ENCODE results near the gene CLRN3.

The CLRN3 gene

DNA sequence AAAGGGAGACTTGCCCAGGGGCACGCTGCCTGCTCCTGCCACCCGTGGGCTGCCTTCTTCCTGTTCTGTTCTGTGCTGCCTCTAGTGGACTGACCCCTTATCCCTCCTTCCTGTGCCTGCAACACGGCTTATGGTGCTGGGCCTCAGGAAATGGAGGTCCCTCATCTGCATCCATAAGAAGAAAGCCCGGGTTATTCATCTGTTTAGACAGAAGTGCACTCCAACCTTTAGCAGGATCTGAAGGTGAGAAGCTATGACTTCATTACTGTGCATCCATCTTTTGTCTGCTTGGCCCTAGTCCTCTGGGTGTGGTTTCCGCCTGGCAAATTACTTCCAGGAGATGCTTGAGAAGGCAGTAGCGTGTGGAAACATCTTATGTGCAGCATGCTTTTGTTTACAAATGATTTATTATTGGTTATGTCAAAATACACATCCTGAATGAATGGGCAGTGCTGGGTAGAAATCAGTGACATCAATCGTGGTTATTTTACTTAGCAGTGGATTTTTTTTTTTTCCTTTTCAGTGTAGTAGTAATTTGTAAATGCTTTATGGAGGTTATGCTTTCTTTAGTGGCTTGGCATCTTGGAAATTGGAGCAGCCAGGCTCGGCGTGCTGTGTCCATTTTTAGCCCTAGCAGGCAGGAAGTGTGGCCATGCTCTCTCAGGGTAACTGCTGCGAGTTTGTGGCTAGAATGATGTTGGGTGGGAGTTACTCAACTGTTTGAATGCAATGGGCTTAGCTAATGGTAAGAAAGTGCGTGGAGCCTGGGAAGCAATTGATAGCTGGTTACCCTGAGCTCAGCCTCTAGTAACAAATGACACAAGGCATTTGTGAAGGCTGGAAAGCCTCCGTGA is 26.9 kb upstream of the CLRN3 start:
- TF ChIP-seq EZH2phosphoT487 (conservative IDR thresholded peaks at IDR 0.05; ENCODE audit: low read length): no peak
- TF ChIP-seq, protein P1, sequence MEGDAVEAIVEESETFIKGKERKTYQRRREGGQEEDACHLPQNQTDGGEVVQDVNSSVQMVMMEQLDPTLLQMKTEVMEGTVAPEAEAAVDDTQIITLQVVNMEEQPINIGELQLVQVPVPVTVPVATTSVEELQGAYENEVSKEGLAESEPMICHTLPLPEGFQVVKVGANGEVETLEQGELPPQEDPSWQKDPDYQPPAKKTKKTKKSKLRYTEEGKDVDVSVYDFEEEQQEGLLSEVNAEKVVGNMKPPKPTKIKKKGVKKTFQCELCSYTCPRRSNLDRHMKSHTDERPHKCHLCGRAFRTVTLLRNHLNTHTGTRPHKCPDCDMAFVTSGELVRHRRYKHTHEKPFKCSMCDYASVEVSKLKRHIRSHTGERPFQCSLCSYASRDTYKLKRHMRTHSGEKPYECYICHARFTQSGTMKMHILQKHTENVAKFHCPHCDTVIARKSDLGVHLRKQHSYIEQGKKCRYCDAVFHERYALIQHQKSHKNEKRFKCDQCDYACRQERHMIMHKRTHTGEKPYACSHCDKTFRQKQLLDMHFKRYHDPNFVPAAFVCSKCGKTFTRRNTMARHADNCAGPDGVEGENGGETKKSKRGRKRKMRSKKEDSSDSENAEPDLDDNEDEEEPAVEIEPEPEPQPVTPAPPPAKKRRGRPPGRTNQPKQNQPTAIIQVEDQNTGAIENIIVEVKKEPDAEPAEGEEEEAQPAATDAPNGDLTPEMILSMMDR (IDR thresholded peaks at IDR 0.05; ENCODE audit: insufficient read depth, low read length, poor library complexity, severe bottlenecking): no peak
- H4K20me1 ChIP-seq (ENCODE audit: low read depth, low read length): no peaks in the 10 kb centered on the region
- no peak overlapping the region for H3K27ac ChIP-seq (ENCODE audit: low read depth, low read length)
- H3K4me2 ChIP-seq (ENCODE audit: low read depth, low read length, poor library complexity, severe bottlenecking): no peak overlapping the region
- no peaks in the 10 kb centered on the region for H3F3A ChIP-seq (ENCODE audit: insufficient read depth)
- no peaks in the 10 kb centered on the region for H3K27me3 ChIP-seq (ENCODE audit: low read length)
- H3K36me3 ChIP-seq (ENCODE audit: low read length): no peaks in the 10 kb centered on the region
- no peak overlapping the region for H3K9ac ChIP-seq (ENCODE audit: low read length)
- H3K9me2 ChIP-seq (replicated peaks; ENCODE audit: insufficient read depth, low read length): no peaks in the 10 kb centered on the region
- no peaks in the 10 kb centered on the region for H3K9me3 ChIP-seq (ENCODE audit: insufficient read depth, low read length)
- H2AFZ ChIP-seq (ENCODE audit: low read depth, low read length, severe bottlenecking): no peak overlapping the region
- no peaks in the 10 kb centered on the region for H3K79me2 ChIP-seq (ENCODE audit: insufficient read depth, low read length)
- no peak overlapping the region for H3K4me3 ChIP-seq (ENCODE audit: insufficient read depth, low read length, poor library complexity, severe bottlenecking)

DNA sequence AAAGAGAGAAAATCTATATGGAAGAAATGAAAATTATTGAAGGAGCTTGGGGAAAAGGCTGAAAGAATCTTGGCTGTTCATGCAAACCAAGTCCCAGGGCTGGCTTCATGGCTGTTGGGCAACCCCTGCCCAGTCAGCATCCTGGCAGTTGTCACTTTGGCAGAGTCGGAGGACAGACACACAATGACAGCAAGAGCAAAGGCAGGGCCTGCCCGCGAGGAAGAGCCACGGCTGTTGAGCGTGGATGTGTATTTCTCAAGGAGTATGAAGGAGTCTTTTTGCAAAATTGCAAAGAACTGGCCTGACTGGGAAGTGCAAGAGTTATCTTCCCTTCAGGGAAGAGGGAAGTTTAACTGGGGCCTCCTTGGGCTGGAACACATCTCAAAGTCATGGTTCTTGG is 25.8 kb upstream of the CLRN3 start:
- Histone ChIP-seq H2AFZ (ENCODE audit: low read depth, low read length, severe bottlenecking) (no peak overlapping the region), H3K9me2 (replicated peaks; ENCODE audit: insufficient read depth, low read length) (no peaks in the 10 kb centered on the region), H4K20me1 (ENCODE audit: low read depth, low read length) (no peaks in the 10 kb centered on the region), H3K9ac (ENCODE audit: low read length) (no peak overlapping the region), H3K4me2 (ENCODE audit: low read depth, low read length, poor library complexity, severe bottlenecking) (no peak overlapping the region), H3K36me3 (ENCODE audit: low read length) (no peaks in the 10 kb centered on the region), H3K4me3 (ENCODE audit: insufficient read depth, low read length, poor library complexity, severe bottlenecking) (no peak overlapping the region), H3K27ac (ENCODE audit: low read depth, low read length) (no peak overlapping the region), H3K79me2 (ENCODE audit: insufficient read depth, low read length) (no peaks in the 10 kb centered on the region), H3K27me3 (ENCODE audit: low read length) (no peaks in the 10 kb centered on the region), H3F3A (ENCODE audit: insufficient read depth) (no peaks in the 10 kb centered on the region), H3K9me3 (ENCODE audit: insufficient read depth, low read length) (no peaks in the 10 kb centered on the region)
- TF ChIP-seq, protein P1 (IDR thresholded peaks at IDR 0.05; ENCODE audit: insufficient read depth, low read length, poor library complexity, severe bottlenecking): no peak
- TF ChIP-seq EZH2phosphoT487 (conservative IDR thresholded peaks at IDR 0.05; ENCODE audit: low read length): no peak

DNA sequence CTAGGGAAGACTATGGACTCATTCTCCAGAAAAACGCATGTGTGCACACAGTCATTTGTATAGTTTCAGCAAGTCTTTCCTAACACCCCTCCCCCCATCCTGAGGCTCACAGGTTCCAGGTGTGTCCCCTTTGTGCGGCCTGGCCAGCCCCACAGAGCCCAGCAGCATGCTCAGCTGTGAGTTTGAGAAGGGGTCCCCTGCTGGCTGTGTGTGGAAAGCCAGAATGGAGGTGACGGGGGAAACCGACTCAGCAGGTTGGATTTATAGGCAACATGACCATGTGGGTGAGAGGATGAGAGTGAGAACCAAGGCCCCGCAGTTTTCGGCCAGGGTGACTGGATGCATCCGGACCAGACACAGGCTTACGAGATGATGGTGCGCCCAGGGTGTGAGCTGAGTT is 24.1 kb upstream of the CLRN3 start:
- Histone ChIP-seq H3K4me2 (ENCODE audit: low read depth, low read length, poor library complexity, severe bottlenecking) (no peak overlapping the region), H3F3A (ENCODE audit: insufficient read depth) (no peaks in the 10 kb centered on the region), H2AFZ (ENCODE audit: low read depth, low read length, severe bottlenecking) (no peak overlapping the region), H3K36me3 (ENCODE audit: low read length) (no peaks in the 10 kb centered on the region), H4K20me1 (ENCODE audit: low read depth, low read length) (no peaks in the 10 kb centered on the region), H3K27ac (ENCODE audit: low read depth, low read length) (no peak overlapping the region), H3K79me2 (ENCODE audit: insufficient read depth, low read length) (no peaks in the 10 kb centered on the region), H3K9me3 (ENCODE audit: insufficient read depth, low read length) (no peaks in the 10 kb centered on the region), H3K9me2 (replicated peaks; ENCODE audit: insufficient read depth, low read length) (no peaks in the 10 kb centered on the region), H3K4me3 (ENCODE audit: insufficient read depth, low read length, poor library complexity, severe bottlenecking) (no peak overlapping the region), H3K9ac (ENCODE audit: low read length) (no peak overlapping the region), H3K27me3 (ENCODE audit: low read length) (no peaks in the 10 kb centered on the region)
- TF ChIP-seq EZH2phosphoT487 (conservative IDR thresholded peaks at IDR 0.05; ENCODE audit: low read length): no peak
- TF ChIP-seq, protein P1 (IDR thresholded peaks at IDR 0.05; ENCODE audit: insufficient read depth, low read length, poor library complexity, severe bottlenecking): no peak

Measured in SU-DHL-6 (cell line).